BLaER1 (cell line): ENCODE results near the gene GLIS1.

ENCODE experiments used
- H3K27ac ChIP-seq: shearing (Covaris generic); formaldehyde crosslinking; 2 replicates; pipeline ENCODE4 v1.8.1; 2022
- H3K27me3 ChIP-seq: shearing (Covaris generic); formaldehyde crosslinking; 2 replicates; pipeline ENCODE4 v1.8.1; 2022
- H3K36me3 ChIP-seq: shearing (Covaris generic); formaldehyde crosslinking; 2 replicates; pipeline ENCODE4 v1.8.1; 2022
- H3K4me1 ChIP-seq: shearing (Covaris generic); formaldehyde crosslinking; 2 replicates; pipeline ENCODE4 v1.8.1; 2022
- H3K4me2 ChIP-seq: shearing (Covaris generic); formaldehyde crosslinking; 2 replicates; pipeline ENCODE4 v1.8.1; 2022
- H3K4me3 ChIP-seq: shearing (Covaris generic); formaldehyde crosslinking; 2 replicates; pipeline ENCODE4 v1.8.1; 2022
- H3K9ac ChIP-seq: shearing (Covaris generic); formaldehyde crosslinking; 2 replicates; pipeline ENCODE4 v1.8.1; 2022
- H3K9me3 ChIP-seq: shearing (Covaris generic); formaldehyde crosslinking; 2 replicates; pipeline ENCODE4 v1.8.1; 2022
- H4K20me1 ChIP-seq: shearing (Covaris generic); formaldehyde crosslinking; 2 replicates; pipeline ENCODE4 v1.8.1; 2022
- Cebpa-rat ChIP-seq: shearing (Covaris generic); IDR thresholded peaks from 2 replicates; pipeline ENCODE4 v1.8.1; 2022

Gene GLIS1

DNA sequence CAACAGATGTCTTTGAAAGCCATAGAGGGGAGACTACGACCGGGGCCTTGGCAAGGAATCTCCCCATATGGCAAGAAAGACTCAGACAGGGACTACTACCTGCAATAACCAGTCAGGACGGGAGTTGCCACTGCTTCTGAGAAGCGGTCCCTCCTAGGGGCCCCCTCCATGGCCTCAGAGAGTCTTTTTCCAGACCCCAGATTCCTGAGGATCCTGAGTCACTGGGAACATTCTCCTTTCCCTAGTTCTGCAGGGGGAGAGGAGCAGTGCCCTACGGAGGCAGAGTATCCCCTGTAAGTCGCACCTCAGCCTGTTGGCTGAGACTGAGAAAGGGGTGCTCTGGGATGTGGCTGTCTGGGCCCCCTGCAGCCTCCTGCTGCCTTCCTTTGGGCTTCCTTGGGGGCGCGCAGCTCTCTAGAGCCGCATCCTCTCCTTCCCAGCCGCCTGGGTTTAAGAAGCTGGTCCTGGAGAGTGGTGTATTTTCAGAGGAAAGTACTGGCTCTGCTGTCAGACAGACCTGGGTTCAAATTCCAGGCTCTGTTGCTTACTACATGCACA is 7.8 kb downstream of the GLIS1 start:
- H3K9me3 ChIP-seq = no peaks in the 10 kb centered on the region
- H3K27ac ChIP-seq = no peak overlapping the region
- H3K36me3 ChIP-seq = no peaks in the 10 kb centered on the region
- no peak overlapping the region for H3K4me3 ChIP-seq
- no peak for TF ChIP-seq Cebpa-rat
- no peak overlapping the region for H3K9ac ChIP-seq
- peaks cover 18% of the 10 kb centered on the region for H3K27me3 ChIP-seq
- no peaks in the 10 kb centered on the region for H4K20me1 ChIP-seq
- no peaks in the 10 kb centered on the region for H3K4me1 ChIP-seq
- H3K4me2 ChIP-seq = no peak overlapping the region

DNA sequence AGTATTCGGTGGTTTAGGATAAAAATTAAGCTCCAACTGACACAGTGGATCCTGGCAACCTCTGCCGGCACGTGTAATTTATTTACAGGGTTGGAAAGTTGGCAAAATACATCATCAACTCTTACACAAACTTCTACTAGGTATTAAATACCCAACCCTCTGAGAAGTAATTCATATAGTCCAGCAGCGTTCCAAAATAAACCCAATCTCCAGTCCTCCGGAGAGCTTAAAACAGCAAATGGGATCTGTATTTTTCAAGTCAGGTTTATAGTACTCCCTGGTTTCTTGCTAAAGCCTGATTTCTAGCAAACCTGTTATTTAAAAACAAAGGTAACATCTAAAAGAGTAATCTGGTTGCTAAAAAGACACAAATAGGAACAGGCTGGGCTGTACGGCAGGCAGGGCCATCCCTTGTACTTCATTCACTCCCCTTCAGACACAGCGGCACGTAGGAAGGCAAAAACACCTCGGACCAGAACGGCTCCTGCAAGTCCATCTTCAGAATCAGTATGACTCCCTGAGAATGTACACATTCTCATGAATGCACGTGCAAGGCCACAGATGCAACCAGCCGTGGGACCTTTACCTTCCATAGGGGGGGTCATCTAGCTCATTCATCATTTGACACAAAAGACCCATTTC is 8.6 kb downstream of the GLIS1 start:
- H3K4me1 ChIP-seq = no peaks in the 10 kb centered on the region

DNA sequence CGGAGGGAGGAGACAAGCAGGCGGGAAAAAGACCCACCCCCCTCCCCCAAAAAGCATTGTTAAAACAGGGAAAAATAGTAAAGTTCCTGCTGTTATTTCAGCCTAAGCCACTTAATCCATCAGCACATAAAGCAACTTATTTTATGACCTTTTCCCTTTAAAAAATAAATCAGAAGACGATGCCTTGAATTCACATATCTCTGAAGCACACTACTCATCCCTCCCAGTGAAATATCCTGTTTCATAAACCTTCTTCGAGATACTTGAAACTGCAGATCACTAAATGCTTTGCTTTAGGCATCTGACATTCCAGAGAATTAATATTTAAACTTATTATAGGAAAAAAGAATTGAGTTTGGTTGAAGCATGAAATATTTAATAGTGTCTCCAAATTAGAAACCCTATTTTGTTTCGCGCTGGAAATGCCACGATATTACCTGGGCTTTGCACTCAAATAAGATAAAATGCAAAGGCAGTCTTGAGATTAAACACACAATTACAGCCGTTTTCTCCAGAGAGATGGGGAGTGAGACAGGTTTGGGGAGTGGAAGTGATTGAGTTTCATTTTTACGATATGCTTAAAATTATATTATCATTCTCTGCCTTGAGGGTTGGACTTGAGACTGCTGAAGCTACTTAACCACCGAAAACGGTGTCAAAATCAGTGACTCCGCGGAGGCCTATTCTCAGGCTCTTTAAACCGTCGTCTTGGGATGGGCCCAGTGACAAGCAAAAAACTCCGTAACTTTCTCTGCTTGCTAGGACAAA is 9.3 kb downstream of the GLIS1 start:
- H3K36me3 ChIP-seq = no peaks in the 10 kb centered on the region
- H3K27me3 ChIP-seq = 0 out of 2 replicates have a peak, but pooled peaks cover 4% of the 10 kb centered on the region
- no peak overlapping the region for H3K4me2 ChIP-seq
- no peaks in the 10 kb centered on the region for H4K20me1 ChIP-seq
- H3K9ac ChIP-seq = no peak overlapping the region
- no peaks in the 10 kb centered on the region for H3K9me3 ChIP-seq
- no peaks in the 10 kb centered on the region for H3K4me1 ChIP-seq
- no peak for TF ChIP-seq Cebpa-rat
- H3K4me3 ChIP-seq = no peak overlapping the region
- no peak overlapping the region for H3K27ac ChIP-seq

More for the DNA sequence above, 8.6 kb downstream of the GLIS1 start:
- no peaks in the 10 kb centered on the region for H4K20me1 ChIP-seq
- no peak overlapping the region for H3K9ac ChIP-seq
- no peak overlapping the region for H3K4me2 ChIP-seq
- H3K27me3 ChIP-seq = peaks cover 11% of the 10 kb centered on the region; the same call in 1 of the 2 replicates
- no peak for TF ChIP-seq Cebpa-rat
- H3K27ac ChIP-seq = no peak overlapping the region
- H3K9me3 ChIP-seq = no peaks in the 10 kb centered on the region
- H3K36me3 ChIP-seq = no peaks in the 10 kb centered on the region
- no peak overlapping the region for H3K4me3 ChIP-seq

DNA sequence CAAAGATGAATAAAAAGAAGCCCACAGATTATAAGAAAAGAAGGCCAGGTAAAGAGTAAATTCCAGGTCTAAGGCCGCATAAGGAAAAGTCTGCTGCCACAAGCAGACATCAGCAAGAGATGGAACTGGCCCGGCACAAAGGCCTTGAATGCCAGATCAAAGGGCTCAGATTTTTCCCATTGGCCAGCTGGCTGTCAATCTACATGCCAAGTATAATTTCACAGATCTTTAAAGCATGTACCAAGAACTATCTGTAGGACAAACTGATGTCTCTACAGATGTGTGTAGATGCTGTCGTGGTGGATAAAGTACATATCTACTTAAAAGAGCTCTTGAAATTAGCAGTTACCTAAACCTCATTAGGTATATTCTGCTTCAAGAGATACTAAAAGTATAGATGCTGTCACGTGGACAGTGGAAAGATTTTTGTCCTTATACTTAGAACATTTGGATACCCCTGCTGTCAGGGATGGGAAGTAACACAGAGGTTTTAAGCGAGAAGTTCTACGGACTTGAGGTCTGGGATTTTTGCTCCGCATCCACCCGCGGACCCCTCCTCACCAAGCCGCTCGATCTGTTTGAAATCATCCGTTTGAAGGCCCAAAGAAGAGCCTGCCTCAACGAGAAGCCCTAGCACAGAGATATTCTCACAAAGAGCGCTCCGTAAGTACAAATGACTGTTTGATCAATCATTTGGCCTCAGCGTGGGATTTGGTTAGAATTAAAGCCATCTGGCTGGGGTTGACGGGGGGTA is 10.1 kb downstream of the GLIS1 start:
- no peak overlapping the region for H3K9ac ChIP-seq
- no peaks in the 10 kb centered on the region for H3K4me1 ChIP-seq
- H3K4me3 ChIP-seq = no peak overlapping the region
- H3K36me3 ChIP-seq = no peaks in the 10 kb centered on the region
- H3K4me2 ChIP-seq = no peak overlapping the region
- no peaks in the 10 kb centered on the region for H3K9me3 ChIP-seq
- TF ChIP-seq Cebpa-rat = no peak
- H4K20me1 ChIP-seq = no peaks in the 10 kb centered on the region
- H3K27ac ChIP-seq = no peak overlapping the region
- no peaks in the 10 kb centered on the region for H3K27me3 ChIP-seq

DNA sequence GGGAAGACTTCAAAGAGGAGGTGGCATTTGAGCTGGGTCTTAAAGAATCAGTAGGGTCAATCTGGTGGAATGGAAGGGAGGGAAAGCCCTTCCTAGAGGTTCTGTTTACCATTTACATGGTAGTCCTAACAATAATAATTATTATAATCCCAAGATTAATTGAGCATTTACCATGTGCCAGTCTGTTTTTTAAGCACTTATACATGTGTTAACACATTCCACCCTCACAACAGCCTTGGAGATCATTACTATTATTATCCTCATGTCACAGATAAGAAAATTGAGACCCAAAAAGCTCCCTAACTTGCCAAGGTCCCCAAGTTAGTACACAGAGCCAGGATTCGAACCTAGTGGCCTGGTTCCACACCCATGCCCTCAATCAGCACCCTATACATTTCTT is 10.8 kb downstream of the GLIS1 start:
- Histone ChIP-seq H3K36me3 (no peaks in the 10 kb centered on the region), H3K4me2 (no peak overlapping the region), H3K27ac (no peak overlapping the region), H3K9me3 (no peaks in the 10 kb centered on the region), H4K20me1 (no peaks in the 10 kb centered on the region), H3K4me3 (no peak overlapping the region), H3K27me3 (no peaks in the 10 kb centered on the region), H3K9ac (no peak overlapping the region), H3K4me1 (no peaks in the 10 kb centered on the region)
- TF ChIP-seq Cebpa-rat = no peak

DNA sequence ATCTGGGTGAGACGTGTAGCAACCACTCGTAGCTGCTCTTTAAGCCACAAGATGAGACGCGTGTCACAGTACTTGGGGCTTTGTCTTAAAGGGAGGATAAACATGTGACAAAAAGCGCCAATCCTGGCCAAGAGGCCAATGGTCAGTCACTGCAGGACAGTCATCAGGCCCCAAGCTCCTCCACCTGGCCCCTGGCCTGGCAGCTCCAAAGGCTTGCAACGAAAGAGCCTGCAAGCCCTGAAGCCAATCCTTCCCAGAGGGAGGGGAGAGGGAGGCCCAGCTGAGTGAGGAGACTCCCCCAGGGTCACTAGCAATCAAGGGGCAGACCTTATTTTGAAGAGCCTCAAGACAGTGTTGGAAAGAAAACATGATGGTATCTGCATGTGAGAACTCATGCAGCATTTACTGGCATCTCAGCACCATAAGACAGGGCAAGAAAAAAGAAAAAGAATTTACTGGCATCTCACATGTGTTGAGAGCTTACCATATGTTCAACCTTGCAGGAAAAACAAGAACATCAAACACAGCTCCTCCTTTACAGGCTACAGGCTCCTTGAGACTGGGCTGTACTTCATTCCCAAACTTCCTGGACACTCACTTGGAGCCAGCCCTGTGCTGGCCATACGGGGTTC is 11.4 kb downstream of the GLIS1 start:
- H3K4me1 ChIP-seq = no peaks in the 10 kb centered on the region
- no peaks in the 10 kb centered on the region for H4K20me1 ChIP-seq
- H3K27ac ChIP-seq = no peak overlapping the region
- no peak overlapping the region for H3K4me2 ChIP-seq
- no peak overlapping the region for H3K4me3 ChIP-seq
- H3K9ac ChIP-seq = no peak overlapping the region
- H3K36me3 ChIP-seq = no peaks in the 10 kb centered on the region
- no peaks in the 10 kb centered on the region for H3K9me3 ChIP-seq
- H3K27me3 ChIP-seq = no peaks in the 10 kb centered on the region
- TF ChIP-seq Cebpa-rat = no peak

DNA sequence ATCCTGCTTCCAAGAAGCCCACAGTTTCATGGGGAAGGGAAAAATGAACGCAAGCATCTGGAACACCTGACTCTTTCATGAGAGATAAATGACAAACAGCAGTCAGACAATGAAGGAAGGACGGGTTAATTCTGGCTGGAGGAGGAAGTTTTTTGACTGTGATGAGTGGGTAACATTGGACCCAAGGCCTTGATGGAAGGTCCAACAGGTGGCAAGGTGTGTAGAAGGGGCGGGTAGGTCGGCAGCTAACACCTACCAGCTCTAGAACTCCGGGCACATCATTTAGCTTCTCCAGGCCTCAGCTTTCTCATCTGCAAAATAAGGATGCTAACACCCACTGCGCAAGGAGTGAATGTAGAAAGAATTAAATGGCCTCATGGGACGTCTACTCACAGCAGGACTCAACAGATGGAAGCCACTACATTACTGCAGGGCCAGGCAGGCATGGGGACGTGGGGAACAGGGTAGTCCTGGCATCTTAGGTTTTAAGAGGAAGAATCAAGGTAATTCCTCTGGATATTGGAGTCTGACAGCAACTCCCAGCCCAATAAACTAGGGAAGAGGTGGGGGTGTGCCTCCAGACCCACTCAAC is 12.9 kb downstream of the GLIS1 start:
- no peaks in the 10 kb centered on the region for H3K27me3 ChIP-seq
- no peak overlapping the region for H3K4me2 ChIP-seq
- H4K20me1 ChIP-seq = no peaks in the 10 kb centered on the region
- no peaks in the 10 kb centered on the region for H3K4me1 ChIP-seq
- H3K27ac ChIP-seq = no peak overlapping the region
- H3K9me3 ChIP-seq = no peaks in the 10 kb centered on the region
- no peaks in the 10 kb centered on the region for H3K36me3 ChIP-seq
- H3K9ac ChIP-seq = no peak overlapping the region
- H3K4me3 ChIP-seq = no peak overlapping the region
- TF ChIP-seq Cebpa-rat = no peak

DNA sequence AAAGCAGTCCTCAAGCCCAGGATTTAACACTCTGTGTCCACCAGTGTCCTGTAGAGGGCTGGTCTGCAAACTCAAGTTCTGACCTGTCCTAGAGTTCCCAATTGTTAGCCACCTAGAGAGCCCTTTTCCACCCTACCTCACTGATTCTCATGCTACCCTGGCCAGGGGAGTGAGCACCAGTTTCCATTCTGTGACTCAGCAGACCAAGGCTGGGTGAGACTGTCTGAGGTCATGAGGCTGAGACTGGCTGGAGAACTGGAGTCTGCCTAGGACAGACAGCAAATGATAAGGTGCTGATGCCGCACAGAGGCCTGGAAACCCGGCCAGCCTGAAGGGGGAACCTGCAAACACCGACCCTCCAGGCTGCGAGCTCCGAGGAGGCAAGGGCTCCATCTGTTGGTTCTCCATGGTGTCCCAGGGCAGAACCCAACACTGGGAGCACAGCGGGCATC is 13.7 kb downstream of the GLIS1 start:
- H4K20me1 ChIP-seq = no peaks in the 10 kb centered on the region
- H3K4me2 ChIP-seq = no peak overlapping the region
- no peaks in the 10 kb centered on the region for H3K27me3 ChIP-seq
- no peaks in the 10 kb centered on the region for H3K9me3 ChIP-seq
- no peak overlapping the region for H3K9ac ChIP-seq
- TF ChIP-seq Cebpa-rat = no peak
- H3K4me3 ChIP-seq = no peak overlapping the region
- no peaks in the 10 kb centered on the region for H3K4me1 ChIP-seq
- H3K27ac ChIP-seq = no peak overlapping the region
- H3K36me3 ChIP-seq = no peaks in the 10 kb centered on the region

DNA sequence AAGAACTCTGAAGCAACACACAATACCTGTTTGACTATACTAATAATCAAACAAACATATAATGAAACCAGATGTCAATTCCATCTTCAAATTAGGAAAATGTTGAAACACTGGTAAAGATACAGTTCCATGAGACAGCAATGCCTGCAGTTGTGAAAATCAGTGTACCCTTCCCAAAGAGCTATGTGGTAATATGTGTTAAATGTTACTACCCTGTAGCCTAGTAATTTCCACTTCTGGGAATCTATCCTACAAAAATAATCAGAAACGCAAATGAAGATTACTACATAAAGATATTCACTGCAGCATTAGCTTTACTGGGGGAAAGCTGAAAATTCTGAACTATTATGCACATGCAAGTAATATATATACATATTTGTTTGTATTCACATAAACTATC is 16.9 kb downstream of the GLIS1 start:
- H3K4me1 ChIP-seq = no peaks in the 10 kb centered on the region
- H3K36me3 ChIP-seq = no peaks in the 10 kb centered on the region
- no peak overlapping the region for H3K9ac ChIP-seq
- no peak overlapping the region for H3K27ac ChIP-seq
- no peaks in the 10 kb centered on the region for H3K9me3 ChIP-seq
- H3K27me3 ChIP-seq = no peaks in the 10 kb centered on the region
- no peak overlapping the region for H3K4me3 ChIP-seq
- no peak overlapping the region for H3K4me2 ChIP-seq
- no peak for TF ChIP-seq Cebpa-rat
- no peaks in the 10 kb centered on the region for H4K20me1 ChIP-seq
